Measurements from ENCODE around the gene ARID5A. TPM values are rescaled to one million over a fixed set of nuclear protein-coding genes. Genes with fewer than 3 reads are reported as not detected.

ARID5A gene
- total RNA-seq, 4 donors from 2014 or later, result 2.8 to 25.9 (median 5.7) TPM

- Histone ChIP-seq H3K4me3 (no peak overlapping the region), H3K4me1 (peaks cover 5 to 37% (median 10%) of the 10 kb centered on the region in 3 donors), H3K9me3 (no peaks in the 10 kb centered on the region), H3K27me3 (peaks cover 0 to 60% (median 0%) of the 10 kb centered on the region in 4 donors), H3K27ac (no peak overlapping the region), H3K36me3 (no peaks in the 10 kb centered on the region)
- WGBS, 2 donors, result 67% methylated on average over 1 of the region's 13 CpGs; no CpG with 5 or more reads in 1 of the 2 donors
- no peak for TF ChIP-seq CTCF (IDR thresholded peaks at IDR 0.05)
- no peak for TF ChIP-seq POLR2A (IDR thresholded peaks at IDR 0.05)
- DNase-seq, result no peak
- intact Hi-C loops (cut with DNase I), result no loop called here
Observed at GRCh38 chr2:96502891-96503636, 33.5 kb upstream of the ARID5A start.

- Histone ChIP-seq H3K4me3 (no peak overlapping the region), H3K4me1 (peaks cover 9 to 44% (median 14%) of the 10 kb centered on the region in 3 donors)
- 86 to 89% methylated on average over 1 to 9 of the region's 12 CpGs for WGBS, 2 donors
Observed at GRCh38 chr2:96503637-96504243, 32.8 kb upstream of the ARID5A start.

GRCh38 chr2:96505231-96505889, 31.2 kb upstream of the ARID5A start, which contains the start of gene NEURL3:
Gene NEURL3 (minus strand): TSS chr2:96505357. CDS start chr2:96505286, 71 bp downstream.
- intact Hi-C loops (cut with DNase I), result loop anchor here (5.0 kb wide), 1 partner anchor 98 kb away; no protein-coding TSS in a partner anchor
- no peak within 1 kb of the TSS for H3K4me3 ChIP-seq
- TF ChIP-seq POLR2A (IDR thresholded peaks at IDR 0.05) (no peak), CTCF (IDR thresholded peaks at IDR 0.05) (no peak)
- no peak within 1 kb of the TSS for H3K27ac ChIP-seq
- H3K27me3 ChIP-seq, result peaks cover 0 to 55% (median 0%) of the 10 kb centered on the region in 4 donors
- H3K36me3 ChIP-seq, result no peaks in the 10 kb centered on the region
- DNase-seq, result no peak
- H3K4me1 ChIP-seq, result peaks cover 12 to 53% (median 21%) of the 10 kb centered on the region in 3 donors
- WGBS, 2 donors, result 18 to 69% methylated on average over 6 of the region's 9 CpGs
- no peaks in the 10 kb centered on the region for H3K9me3 ChIP-seq

More at GRCh38 chr2:96503637-96504243, 32.8 kb upstream of the ARID5A start:
- no peaks in the 10 kb centered on the region for H3K9me3 ChIP-seq
- peaks cover 0 to 61% (median 0%) of the 10 kb centered on the region in 4 donors for H3K27me3 ChIP-seq
- DNase-seq, result no peak
- intact Hi-C loops (cut with DNase I), result no loop called here
- TF ChIP-seq POLR2A (IDR thresholded peaks at IDR 0.05) (no peak), CTCF (IDR thresholded peaks at IDR 0.05) (no peak)
- H3K27ac ChIP-seq, result no peak overlapping the region
- no peaks in the 10 kb centered on the region for H3K36me3 ChIP-seq

- Histone ChIP-seq H3K9me3 (no peaks in the 10 kb centered on the region), H3K4me3 (no peak overlapping the region), H3K27ac (no peak overlapping the region), H3K4me1 (peaks cover 12 to 48% (median 21%) of the 10 kb centered on the region in 3 donors), H3K27me3 (peaks cover 0 to 55% (median 0%) of the 10 kb centered on the region in 4 donors), H3K36me3 (no peaks in the 10 kb centered on the region)
- TF ChIP-seq POLR2A (IDR thresholded peaks at IDR 0.05), result no peak
- no peak for TF ChIP-seq CTCF (IDR thresholded peaks at IDR 0.05)
- DNase-seq, result no peak
- 87 to 91% methylated on average over 3 to 4 of the region's 8 CpGs for WGBS, 2 donors
- intact Hi-C loops (cut with DNase I), result loop anchor here (5.0 kb wide), 1 partner anchor 99 kb away; no protein-coding TSS in a partner anchor
Observed at GRCh38 chr2:96506016-96506906, 30.3 kb upstream of the ARID5A start.
